DMS 273 (cell line): ENCODE data around the gene EMILIN2.
"Not testable (repeated sequence)": the region's sequence is repeated elsewhere in the genome, so short reads cannot be mapped to it uniquely, and the experiment has no call there.

ENCODE experiments used
- DNase-seq: peaks from one replicate; lab custom pipeline; 2025; ENCODE audit not compliant: unreplicated experiment; lab: John Stamatoyannopoulos, UW

The EMILIN2 gene

DNA sequence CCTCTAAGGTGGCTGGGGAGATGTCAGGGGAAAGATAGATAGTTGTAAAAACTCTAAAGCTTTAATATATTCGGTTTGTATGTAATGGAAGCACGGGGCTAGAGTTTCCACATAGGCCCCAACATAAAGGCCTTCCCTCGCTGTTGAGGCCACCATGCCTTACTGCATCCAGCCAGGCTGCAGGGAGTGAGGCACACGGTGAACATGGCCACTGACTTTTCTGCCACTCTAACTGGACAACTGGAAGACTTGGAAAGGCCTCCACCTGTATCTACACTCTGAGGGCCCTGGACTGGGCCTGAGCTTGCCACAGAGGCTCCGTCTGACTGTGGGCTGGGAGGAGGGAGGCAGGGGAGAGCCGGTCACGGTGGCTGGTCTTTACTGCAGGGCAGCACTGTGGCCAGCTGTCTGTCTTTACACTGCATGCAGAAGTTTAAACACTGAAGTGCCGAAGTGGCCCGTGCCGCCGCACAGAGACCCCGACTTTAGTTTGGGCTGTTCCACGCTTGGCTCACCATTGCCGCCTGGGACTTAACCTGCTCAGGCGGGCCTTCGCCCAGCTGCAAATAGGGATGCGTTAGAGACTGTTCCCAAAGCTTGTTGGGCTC lies 66.7 kb downstream of the EMILIN2 start:
- DNase-seq = no peak

DNA sequence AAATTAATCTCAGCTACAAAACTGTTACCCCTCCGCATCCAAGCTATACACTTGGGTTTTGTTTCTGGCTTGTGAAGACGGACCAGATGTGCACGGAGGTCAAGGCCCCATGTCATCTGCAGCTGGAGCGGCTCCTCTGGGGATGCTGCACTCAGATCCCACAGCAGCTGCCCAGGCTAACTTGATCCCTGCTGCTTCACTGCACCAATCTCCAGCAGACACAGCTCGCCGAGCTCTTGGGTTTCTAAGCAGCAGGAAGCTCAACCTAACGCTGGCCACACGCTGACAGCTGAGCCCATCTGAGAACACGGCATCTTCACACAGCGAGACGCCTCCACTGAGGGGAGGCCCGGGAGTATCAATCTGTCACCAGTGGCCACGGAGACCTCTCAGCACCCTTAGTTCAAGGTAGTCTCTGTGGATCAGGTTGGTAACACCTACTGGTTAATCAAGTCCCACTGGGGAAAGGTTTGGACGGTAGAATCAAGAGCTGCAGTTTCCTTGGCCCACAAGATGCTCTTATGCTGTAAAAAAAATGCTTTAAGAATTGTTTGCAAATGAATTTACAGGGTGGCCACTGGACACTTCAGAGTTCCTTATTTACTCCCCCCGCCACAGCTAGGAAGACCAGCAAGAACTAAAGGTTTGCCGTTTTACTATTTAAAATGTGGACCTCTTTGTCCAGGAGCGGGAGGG lies 67.5 kb downstream of the EMILIN2 start:
- no peak for DNase-seq

DNA sequence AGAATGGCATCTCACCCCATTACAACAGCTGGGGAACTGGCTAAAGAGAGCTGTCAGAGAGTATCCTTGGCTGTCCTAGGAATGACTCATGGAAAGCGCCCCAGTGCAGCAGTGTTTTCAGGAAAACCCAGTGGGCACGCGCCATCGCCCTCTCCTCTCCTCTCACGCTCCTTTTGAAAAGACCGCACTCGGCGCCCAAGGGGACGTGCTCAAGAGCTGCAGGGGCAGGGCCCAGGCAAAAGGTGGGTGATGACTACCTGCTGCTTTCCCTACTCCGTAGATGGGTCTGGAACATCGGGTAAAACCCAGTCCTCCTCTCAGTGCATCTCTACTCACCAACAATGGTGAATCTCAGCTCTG lies 68.1 kb downstream of the EMILIN2 start:
- DNase-seq = no peak

DNA sequence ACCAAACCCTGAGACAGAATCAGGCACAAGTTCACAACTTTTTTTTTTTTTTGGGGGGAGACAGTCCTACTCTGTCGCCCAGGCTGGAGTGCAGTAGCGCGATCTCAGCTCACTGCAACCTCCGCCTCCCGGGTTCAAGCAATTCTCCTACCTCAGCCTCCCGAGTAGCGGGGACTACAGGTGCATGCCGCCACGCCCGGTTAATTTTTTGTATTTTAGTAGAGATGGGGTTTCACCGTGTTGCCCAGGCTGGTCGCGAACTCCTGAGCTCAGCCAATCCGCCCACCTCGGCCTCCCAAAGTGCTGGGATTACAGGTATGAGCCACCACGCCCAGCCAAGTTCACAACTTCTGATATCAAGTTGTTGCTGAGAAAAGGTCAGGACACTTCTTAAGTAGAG lies 68.7 kb downstream of the EMILIN2 start:
- not testable (repeated sequence) for DNase-seq

DNA sequence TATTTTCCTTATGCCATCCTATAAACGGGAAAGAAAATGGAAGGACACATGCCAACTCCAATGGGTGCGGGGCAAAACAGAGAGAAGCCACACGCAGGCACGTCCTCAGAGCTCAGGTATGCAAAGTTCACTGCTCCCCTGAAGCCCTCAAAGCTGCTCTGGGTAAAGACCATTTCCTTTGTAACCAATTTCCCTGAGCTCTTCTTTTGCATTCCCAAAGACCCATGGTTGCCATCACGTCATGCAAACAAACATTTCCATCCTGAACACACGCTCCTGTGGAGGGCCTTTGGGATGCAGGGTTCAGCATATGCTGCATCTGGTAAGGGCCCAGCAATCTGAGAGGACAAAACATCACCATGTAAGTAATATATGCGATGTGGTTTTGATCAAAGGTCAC lies 69.4 kb downstream of the EMILIN2 start:
- no peak for DNase-seq

DNA sequence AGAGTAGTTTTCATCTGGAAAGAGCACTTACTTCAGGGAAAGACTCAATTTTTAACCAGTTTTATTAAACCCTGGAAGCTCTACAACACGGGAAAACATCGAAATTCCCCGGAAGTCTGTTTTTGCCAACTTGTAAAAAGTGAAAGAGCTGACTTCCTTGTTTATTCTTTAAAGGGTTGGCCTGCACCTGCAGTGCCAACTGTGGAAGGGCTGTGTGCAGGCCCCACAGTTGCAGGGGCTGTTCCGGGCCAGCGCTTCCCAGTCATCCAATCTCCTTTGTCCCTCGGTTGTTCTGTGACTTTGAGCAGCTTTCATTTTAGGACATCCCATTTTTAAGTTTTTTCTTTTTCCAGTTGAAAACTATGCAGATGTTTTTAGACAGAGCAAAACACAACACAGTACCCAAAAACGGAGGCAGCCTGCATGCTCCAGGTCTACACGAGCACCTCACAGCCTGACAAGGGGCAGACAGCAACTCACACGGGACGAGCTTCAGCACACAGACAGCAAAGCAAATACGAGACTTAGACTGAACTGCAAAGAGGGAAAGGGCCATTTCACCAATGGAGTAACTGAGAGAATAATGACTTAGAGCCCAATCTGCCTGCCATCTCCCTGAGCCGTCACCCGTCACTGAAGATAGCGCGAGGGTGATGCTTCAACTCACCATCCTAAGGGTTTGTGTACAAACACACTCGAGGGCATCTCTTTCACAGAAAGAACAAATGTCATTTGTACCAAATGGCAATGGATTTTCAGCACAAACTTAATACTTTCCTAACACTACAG lies 70.6 kb downstream of the EMILIN2 start:
- DNase-seq = no peak

DNA sequence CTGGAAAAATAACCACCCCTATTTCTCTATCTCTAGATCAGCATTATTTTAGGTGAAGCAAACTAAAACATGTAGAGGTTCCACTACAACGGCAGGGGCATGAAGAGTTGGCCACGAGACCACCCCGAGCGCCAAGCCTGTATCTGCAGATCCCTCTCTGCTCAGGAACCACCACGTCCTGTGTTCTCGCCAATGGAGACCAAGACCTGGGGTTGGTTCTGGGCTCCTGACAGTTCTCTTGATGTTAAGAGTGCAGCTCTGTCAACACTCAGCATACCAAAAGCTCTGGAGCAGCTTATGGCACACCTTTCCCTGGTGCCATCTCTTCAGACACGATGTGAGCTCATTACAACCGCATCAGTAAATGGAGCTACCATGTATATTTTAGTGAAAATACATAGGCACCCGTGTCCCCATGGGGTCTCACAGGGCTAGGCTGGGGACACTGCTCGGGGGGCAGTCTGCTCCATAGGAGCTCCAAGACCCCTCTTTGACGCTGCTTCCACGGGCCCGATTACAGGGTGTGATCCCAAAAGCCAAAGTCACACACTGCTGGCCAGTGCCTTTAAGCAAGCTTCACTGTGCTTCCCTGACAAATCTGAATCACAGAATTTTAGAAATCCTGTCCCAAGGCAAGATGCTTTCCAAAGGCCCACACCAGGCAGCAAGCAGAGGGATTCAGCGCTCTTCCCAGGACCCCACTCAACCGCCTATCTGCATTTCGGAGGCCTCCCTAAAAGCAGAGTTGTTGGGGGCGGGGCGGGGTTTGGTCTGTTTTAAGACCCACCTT lies 72.2 kb downstream of the EMILIN2 start:
- DNase-seq = no peak

DNA sequence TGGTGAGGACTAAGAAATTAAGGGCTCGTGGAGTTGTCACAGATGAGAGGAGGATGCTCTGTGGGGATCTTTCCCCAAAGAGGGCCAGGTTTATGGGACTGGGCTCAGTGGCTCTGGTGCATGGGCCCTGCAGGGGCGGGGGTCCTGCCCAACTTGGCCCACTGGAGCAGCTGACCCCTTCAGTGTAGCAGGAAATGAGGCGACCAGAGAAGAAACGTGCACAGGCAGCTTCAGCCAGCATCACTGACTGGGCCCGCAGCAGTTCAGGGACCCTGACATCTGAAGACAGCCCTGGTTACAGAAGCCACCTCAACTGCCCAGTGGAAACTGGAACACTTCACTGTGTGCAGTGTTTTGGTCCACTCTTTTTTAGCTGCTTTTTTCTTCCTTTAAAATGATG lies 72.8 kb downstream of the EMILIN2 start:
- no peak for DNase-seq

DNA sequence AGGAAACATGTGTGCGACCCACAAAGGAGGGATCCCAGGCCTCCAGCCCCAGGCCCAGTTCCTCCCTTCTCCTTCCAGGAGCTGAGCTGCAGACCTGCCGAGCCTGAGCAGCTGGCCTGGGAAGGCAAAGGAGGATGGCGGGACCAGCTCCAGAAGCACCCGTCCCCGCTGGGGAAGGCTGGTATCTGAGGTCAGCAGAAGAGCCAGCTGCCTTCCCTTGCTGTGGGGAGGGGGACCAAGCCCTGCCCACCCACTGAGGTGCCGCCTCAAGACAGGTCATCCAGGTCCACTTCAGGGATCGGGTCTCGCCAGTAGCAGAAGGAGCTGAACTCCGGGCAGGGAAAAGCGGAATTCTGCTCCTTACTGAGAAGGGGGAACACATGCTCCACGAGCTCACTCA lies 73.2 kb downstream of the EMILIN2 start:
- DNase-seq = no peak

DNA sequence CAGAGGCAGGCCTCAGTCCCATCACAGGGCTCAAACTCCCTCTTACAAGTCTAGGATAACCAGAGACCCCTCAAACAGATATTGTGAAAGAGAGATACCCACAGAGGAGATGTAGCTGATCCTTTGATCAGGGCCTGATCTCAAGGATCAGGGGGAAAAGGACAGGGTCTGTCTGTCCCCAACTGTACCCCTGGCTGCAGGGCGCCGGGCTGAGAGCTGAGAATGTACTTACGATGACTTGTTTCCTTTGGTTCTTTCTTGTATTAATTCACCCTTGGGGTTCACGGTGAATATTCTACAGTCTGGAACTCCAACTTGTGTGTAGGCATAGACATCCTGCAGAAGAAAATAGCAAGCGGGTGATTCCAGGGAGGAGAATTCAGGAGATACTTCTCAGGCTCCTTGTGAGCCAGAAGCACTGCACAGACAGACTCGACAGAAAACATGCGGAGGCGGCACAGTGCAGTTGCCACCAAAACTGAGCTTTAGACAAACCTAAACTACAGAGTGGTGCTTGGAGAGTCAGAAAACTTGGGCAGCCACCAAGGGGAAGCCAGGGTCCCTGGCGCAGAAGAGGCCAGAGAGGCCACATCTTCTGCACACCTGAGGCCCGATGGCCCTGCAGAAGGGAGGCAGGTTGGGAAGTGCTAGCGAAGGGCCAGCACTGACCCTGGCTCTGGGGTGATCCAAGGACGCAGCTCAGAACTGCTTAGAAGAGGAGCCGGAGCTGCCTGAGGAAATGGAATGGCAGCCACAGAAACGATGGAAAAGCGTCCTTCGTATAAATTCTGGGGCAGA lies 73.9 kb downstream of the EMILIN2 start:
- DNase-seq = no peak

DNA sequence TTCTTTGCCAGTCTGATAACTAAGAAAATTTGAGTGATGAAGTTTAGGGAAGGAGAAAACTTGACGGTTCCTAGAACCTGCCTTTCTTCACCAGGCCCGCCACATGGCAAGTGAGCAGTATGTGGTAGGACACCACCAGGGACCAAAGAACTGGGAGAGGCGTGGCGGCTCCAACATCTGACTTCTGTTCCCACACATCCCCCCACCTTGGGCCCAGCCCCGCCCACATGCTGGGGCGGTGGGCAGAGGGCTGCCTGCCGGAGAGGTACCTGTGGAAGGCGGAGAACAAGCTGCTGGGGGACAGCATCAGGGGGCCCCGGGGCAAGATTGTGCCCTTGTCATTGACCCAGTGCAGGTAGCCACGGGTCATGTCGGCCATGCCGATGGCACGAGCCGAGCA lies 75.0 kb downstream of the EMILIN2 start:
- DNase-seq = no peak

DNA sequence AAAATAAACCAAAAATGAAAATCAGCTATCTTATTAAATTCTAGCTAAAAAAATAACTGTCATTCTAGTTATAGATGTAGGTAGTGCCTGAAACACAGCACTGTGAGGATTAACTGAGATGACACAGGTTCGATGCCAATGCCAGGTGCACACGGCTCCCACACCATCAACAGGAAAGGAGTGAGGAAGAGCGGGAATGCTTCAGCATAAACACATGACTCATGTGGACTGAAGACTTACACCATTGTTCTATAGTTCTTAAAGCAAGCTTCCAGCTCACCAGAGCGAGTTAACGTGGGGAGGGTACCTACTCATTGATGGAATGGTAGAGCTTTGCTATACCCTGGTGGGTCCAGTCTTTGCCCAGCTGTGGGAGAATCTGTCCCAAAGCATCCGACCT lies 76.7 kb downstream of the EMILIN2 start:
- no peak for DNase-seq

DNA sequence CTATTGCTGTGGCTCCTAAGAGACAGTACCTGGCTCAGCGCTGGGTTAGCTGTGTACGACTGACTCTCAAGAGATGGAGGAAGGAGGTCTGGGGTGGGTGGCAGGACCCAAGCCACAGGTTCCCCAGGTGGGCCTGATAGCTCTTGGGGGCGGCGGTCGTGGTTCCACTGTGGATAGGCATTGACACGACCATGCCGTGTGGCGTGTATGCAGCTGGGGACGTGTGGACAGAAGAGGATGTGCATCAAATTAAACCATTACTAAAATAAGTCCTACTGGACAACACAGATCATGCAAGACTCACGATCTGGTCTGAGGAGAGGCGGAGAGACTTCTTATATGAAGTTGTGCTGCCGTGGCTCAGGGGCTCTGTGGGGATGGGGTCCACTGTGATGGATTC lies 78.1 kb downstream of the EMILIN2 start:
- no peak for DNase-seq

DNA sequence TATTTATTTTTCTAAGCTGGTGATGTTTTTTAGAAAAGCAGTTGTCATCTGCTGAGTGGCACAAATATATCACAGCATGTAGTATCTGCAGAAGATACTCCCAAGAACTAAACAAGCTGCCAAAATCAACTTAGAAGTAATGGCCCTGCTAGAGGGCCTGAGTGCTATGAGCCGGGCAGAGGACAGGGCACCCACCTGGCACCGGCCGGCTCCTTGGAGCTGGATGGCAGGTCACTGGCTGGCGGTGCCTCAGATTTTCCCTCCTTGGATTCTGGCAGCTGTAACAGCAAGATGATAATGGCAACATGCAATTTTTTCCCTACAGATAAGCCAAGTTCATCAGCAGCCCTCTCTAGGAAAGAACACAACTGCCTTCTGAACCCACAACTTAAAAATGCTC lies 79.7 kb downstream of the EMILIN2 start:
- DNase-seq = no peak

DNA sequence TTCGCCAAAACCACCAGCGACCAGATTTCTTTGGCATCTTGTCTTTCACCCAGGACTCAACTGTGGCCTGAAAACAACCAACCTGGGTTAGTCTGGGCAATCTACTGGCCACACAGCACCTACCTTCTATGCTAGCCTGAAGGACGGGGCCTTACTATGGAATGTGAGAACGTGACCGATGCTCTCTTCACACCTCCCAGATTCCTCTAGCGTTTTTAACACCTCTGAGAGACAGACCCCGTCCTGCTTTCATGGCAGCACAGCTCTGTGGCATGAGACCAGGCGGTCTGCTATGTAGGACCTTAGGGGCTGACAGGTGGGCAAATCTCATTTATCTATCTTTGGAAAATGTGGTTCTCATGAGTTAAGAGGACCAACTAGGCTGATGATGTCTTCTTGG lies 80.9 kb downstream of the EMILIN2 start:
- no peak for DNase-seq

DNA sequence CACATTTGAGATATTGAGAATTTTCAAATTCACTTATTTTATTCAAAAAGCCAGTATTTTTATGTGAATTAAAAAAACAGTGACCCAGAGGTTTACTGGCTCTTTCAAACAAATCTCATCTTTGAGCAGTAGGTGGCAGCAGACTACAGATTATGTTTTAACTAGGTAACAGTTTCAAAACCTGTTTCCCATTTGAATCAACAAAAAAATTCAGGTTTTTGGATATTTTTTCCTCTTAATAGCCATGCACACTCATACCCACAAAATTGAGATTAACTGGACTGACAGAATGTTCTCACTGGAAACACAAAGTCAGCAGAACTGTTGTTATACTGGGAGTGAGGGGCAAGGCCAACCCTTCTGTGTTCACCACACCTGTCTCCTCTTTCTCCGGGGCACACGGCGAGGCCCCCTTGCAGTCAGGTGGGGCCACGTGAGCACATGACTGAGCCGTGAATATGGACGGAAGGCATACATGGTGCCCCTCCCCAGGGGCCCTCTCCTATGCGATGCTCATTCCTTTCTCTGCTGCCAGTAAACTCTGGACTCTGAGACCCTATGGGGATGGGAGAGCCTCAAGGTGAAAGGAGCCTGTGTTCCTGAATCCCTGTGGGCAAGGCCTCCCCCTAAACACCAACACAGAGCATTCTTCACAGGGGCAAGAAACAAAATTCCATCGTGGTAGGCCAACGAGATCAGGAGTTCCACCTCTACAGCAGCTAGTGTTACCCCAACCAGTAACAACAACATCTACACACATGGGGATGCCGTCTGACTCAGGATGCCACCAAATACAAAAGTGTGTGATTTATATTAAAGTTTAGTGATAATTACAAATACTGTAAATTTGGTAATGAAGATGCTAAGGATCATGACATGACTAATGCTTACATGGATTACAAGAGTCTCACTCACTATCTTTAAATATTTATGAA lies 85.7 kb downstream of the EMILIN2 start:
- peak; percentile 83 for DNase-seq

DNA sequence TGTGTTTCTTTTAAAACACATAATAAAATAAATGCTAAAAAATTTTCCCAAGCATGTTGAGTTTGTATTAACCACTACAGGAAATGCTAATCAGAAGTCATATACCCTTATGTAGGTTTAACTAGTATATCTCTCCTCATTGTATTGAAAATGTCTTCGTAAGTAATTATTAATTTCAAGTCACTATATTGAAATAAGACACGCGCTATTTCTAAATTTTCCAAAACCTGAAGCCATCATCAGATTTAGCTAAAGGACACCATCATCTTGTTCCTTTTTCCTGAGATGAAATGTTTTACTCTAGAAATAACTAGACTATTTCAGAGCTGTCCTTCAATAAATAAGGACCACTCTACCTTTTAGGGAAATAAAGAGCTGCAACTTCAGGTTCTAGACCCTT lies 87.2 kb downstream of the EMILIN2 start:
- no peak for DNase-seq

DNA sequence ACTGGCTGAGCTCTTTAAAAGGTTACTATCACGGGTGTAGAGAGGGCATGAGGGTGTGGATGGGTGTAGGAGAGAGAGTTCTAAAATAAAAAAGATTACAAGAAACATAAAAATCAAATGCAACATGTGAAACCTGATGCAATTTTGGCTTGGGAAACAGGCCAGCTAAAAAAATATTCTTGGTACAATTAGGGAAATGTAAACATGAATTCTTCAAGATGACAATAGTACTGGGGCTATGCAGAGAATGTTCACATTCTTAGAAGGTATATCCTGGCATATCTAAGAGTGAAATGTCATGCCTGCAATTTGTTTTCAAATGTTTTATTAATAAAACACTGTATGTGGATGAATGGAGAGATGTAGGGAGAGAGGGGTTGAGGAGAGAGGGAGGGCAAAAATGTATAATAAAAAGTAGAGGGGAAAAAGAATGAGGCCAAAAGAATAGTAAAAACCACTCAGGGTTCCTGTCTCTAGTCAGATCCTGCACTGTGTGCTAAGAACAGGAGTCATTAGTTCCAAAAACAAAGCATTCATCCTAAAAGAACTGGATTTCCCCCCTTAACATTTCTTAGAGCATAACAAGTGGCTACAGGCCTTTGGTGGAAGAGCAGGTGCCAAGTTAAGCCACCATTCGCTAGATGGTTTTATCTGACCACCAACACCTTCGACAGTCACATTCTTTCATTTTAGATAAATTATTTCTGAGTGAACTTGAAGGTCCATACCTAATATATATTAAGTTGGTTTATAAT lies 88.8 kb downstream of the EMILIN2 start:
- DNase-seq = no peak

DNA sequence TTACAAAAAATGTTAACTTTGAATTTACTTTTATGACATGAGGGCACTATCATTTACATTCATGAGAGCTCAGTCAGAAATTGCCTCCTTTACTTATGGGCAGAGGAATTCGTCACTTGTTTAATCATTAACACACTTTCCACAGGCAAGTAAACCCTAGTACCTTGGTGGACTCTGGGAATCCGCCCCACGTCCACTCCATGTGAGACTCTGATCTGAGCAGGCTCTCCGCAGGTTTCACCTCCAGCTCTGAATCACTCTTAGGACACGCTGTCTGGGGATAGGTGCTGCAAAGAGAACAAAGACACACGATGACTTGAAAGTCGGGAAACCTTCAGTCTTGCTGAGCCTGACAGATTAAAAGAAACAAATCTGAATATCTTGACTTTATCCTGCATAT lies 92.5 kb downstream of the EMILIN2 start:
- no peak for DNase-seq
